ENCODE data around the gene TMCC1. TPM values are rescaled to one million over a fixed set of nuclear protein-coding genes. Genes with fewer than 3 reads are reported as not detected.

TMCC1 gene
- total and polyA plus RNA-seq, 10 of the 15 experiments (the other 5 are each of a cell fraction or from before 2014, with no cell fraction given): 2.3 to 21.1 (median 8.4) TPM

GRCh38 chr3:129614435-129614834 lies 279.1 kb downstream of the TMCC1 start:
- H3K27ac ChIP-seq (ENCODE audit: control insufficient read depth, insufficient read depth): no peak overlapping the region
- no peak overlapping the region for H3K4me3 ChIP-seq
- ATAC-seq (no peak), FAIRE-seq (no peak), DNase-seq (ENCODE audit: low read depth, low spot score) (no peak)
- SMC1A ChIA-PET (ENCODE audit: uncharacterized antibody, unreplicated experiment): no interaction called here
- H2AFZ ChIP-seq (ENCODE audit: control insufficient read depth, low read depth, low read length): no peak overlapping the region
- intact Hi-C loops (cut with micrococcal nuclease; ENCODE audit: unreplicated experiment) (no loop called here), in situ Hi-C loops (cut with MboI) (no loop called here)
- H3K4me1 ChIP-seq (ENCODE audit: control insufficient read depth, insufficient read depth, low read length): peaks cover 14% of the 10 kb centered on the region
- H4K20me1 ChIP-seq (ENCODE audit: control insufficient read depth, insufficient read depth): no peaks in the 10 kb centered on the region
- no peaks in the 10 kb centered on the region for H3K27me3 ChIP-seq (replicated peaks in 1 of 2; ENCODE audit: control insufficient read depth in 2 of 2, insufficient read depth in 2 of 2, low read length in 1 of 2)
- H3K9me3 ChIP-seq (replicated peaks; ENCODE audit: control insufficient read depth, insufficient read depth, low read length): no peaks in the 10 kb centered on the region
- CTCF ChIA-PET: no interaction called here
- RAD21 ChIA-PET (ENCODE audit: unreplicated experiment): no interaction called here
- TF ChIP-seq CREB1 (IDR thresholded peaks at IDR 0.05; ENCODE audit: low read depth): no peak
- TF ChIP-seq BACH1 (IDR thresholded peaks at IDR 0.05; ENCODE audit: borderline replicate concordance): no peak
- H3K4me2 ChIP-seq (ENCODE audit: control insufficient read depth, insufficient read depth): no peak overlapping the region
- H3K36me3 ChIP-seq (ENCODE audit: control insufficient read depth in 2 of 2, insufficient read depth in 2 of 2, low read length in 1 of 2): no peaks in the 10 kb centered on the region
- POLR2A ChIA-PET: no interaction called here
- BruUV-seq (replicated peaks): no TSS peak
- WGBS (ENCODE audit: insufficient coverage, insufficient replicate concordance, low lambda C conversion rate, missing lambda C conversion rate): 70% methylated on average over 7 of the region's 9 CpGs
- no peaks in the 10 kb centered on the region for H3K79me2 ChIP-seq (ENCODE audit: control insufficient read depth, insufficient read depth, low read length)
- H3K9ac ChIP-seq (ENCODE audit: control insufficient read depth, insufficient read depth, low read length): no peak overlapping the region

- BruUV-seq (replicated peaks): no TSS peak
- Histone ChIP-seq H3K4me1 (ENCODE audit: control insufficient read depth, insufficient read depth, low read length) (peaks cover 8% of the 10 kb centered on the region), H3K79me2 (ENCODE audit: control insufficient read depth, insufficient read depth, low read length) (no peaks in the 10 kb centered on the region), H3K27ac (ENCODE audit: control insufficient read depth, insufficient read depth) (no peak overlapping the region), H4K20me1 (ENCODE audit: control insufficient read depth, insufficient read depth) (no peaks in the 10 kb centered on the region), H3K9me3 (replicated peaks; ENCODE audit: control insufficient read depth, insufficient read depth, low read length) (no peaks in the 10 kb centered on the region), H3K4me2 (ENCODE audit: control insufficient read depth, insufficient read depth) (no peak overlapping the region), H2AFZ (ENCODE audit: control insufficient read depth, low read depth, low read length) (no peak overlapping the region), H3K4me3 (no peak overlapping the region), H3K36me3 (ENCODE audit: control insufficient read depth in 2 of 2, insufficient read depth in 2 of 2, low read length in 1 of 2) (no peaks in the 10 kb centered on the region), H3K27me3 (replicated peaks in 1 of 2; ENCODE audit: control insufficient read depth in 2 of 2, insufficient read depth in 2 of 2, low read length in 1 of 2) (no peaks in the 10 kb centered on the region; a peak in 1 of 4 replicates), H3K9ac (ENCODE audit: control insufficient read depth, insufficient read depth, low read length) (no peak overlapping the region)
- no peak for FAIRE-seq
- no peak for ATAC-seq
- TF ChIP-seq LARP7 (IDR thresholded peaks at IDR 0.05) (no peak), SREBF2 (IDR thresholded peaks at IDR 0.05; ENCODE audit: low read length) (no peak), SIN3A (IDR thresholded peaks at IDR 0.05; ENCODE audit: low read depth, low read length) (no peak), SUZ12 (IDR thresholded peaks at IDR 0.05; ENCODE audit: unreplicated experiment) (no peak), DPF2 (IDR thresholded peaks at IDR 0.05) (no peak), ZZZ3 (IDR thresholded peaks at IDR 0.05; ENCODE audit: control insufficient read depth, insufficient read length, low read depth) (no peak), HSF1 (IDR thresholded peaks at IDR 0.05; ENCODE audit: low read depth, low read length) (no peak), CBX5 (IDR thresholded peaks at IDR 0.05; ENCODE audit: low read depth) (no peak), EZH2 (IDR thresholded peaks at IDR 0.05; ENCODE audit: borderline replicate concordance, control insufficient read depth, low read depth, low read length) (no peak), CREM (IDR thresholded peaks at IDR 0.05; ENCODE audit: low read depth) (no peak), RUNX3 (IDR thresholded peaks at IDR 0.05; ENCODE audit: low read length) (no peak), TBL1XR1 (IDR thresholded peaks at IDR 0.05; ENCODE audit: low read depth, low read length) (no peak), RAD21 (IDR thresholded peaks at IDR 0.05; ENCODE audit: insufficient read depth, low read depth, low read length) (no peak), MEF2A (IDR thresholded peaks at IDR 0.05; ENCODE audit: insufficient read depth, low read depth, low read length) (no peak), BRCA1 (IDR thresholded peaks at IDR 0.05; ENCODE audit: low read depth, low read length) (no peak), EED (IDR thresholded peaks at IDR 0.05; ENCODE audit: low read depth) (no peak), POLR2AphosphoS5 (IDR thresholded peaks at IDR 0.05; ENCODE audit: low read length) (no peak), CBFB (IDR thresholded peaks at IDR 0.05; ENCODE audit: low read depth) (no peak)
- POLR2A ChIA-PET: interaction anchor here (0.6 kb wide), 1 partner anchor 82 kb away, joined by 6 read pairs; no protein-coding TSS in a partner anchor
- 49% methylated on average over 3 of the region's 3 CpGs for WGBS (ENCODE audit: insufficient coverage, insufficient replicate concordance, low lambda C conversion rate, missing lambda C conversion rate)
- SMC1A ChIA-PET (ENCODE audit: uncharacterized antibody, unreplicated experiment): no interaction called here
- RAD21 ChIA-PET (ENCODE audit: unreplicated experiment): no interaction called here
- intact Hi-C loops (cut with micrococcal nuclease; ENCODE audit: unreplicated experiment): no loop called here
- no peak for DNase-seq (ENCODE audit: low read depth, low spot score)
- CTCF ChIA-PET: no interaction called here
- in situ Hi-C loops (cut with MboI): no loop called here
Measured at GRCh38 chr3:129613367-129613740, 280.2 kb downstream of the TMCC1 start.

Data from GM12878 (cell line).